HCT116 (cell line): ENCODE measurements around the gene HERC2. TPM values are rescaled to one million over a fixed set of nuclear protein-coding genes. Genes with fewer than 3 reads are reported as not detected.

Experiments
- ATAC-seq: fragments of 200-7000 bp; cut with Tn5 transposase; 2 replicates; pipeline ENCODE4 v1.9.1; 2020; ENCODE audit warnings: mild to moderate bottlenecking, moderate library complexity
- BruUV-seq: library from RNA; stranded (reverse); fragments of 400-500 nt; replicated peaks from 2 replicates; lab custom pipeline; 2021; lab: Mats Ljungman, UMichigan
- CTCF ChIA-PET: fragments of 300-600 bp; sonication (Branson Sonifier 250); formaldehyde crosslinking; loops from one replicate; lab custom pipeline; 2021; ENCODE audit warnings: antibody characterized with exemption; lab: Charles Lee
- POLR2A ChIA-PET: fragments of 300-600, 350-600 bp; sonication (Branson Sonifier 250); formaldehyde crosslinking; loops from one replicate; lab custom pipeline; 2021; ENCODE audit warnings: antibody characterized with exemption; lab: Charles Lee
- RAD21 ChIA-PET, 2 experiments: fragments of 300-600 bp; sonication (Branson Sonifier 250); formaldehyde crosslinking; loops; one replicate each; lab custom pipeline; 2023; ENCODE audit warnings: low total read pairs in 2 of 2; ENCODE audit not compliant: uncharacterized antibody in 2 of 2, unreplicated experiment in 2 of 2, low non-redundant PET in 1 of 2; lab: Charles Lee
- DNase-seq: peaks from one replicate; pipeline ENCODE4 v3.0.0-alpha.2; 2010; ENCODE audit warnings: low read depth, low spot score
- H2AFZ ChIP-seq: fragments of 200-600 bp; shearing (Covaris generic), sonication (generic); 2 replicates; pipeline ENCODE4 v1.6.1; 2017; ENCODE audit warnings: low read depth, mixed run types, mixed read lengths, antibody characterized with exemption, low read length; ENCODE audit not compliant: poor library complexity, severe bottlenecking
- H3K27ac ChIP-seq: 2 replicates; pipeline ENCODE4 v1.5.1; 2012; ENCODE audit warnings: low read depth, low read length
- H3K27me3 ChIP-seq: fragments of 200-600 bp; sonication (generic); 2 replicates; pipeline ENCODE4 v1.6.1; 2016; ENCODE audit warnings: mixed run types, low read length, mixed read lengths; ENCODE audit not compliant: insufficient read depth
- H3K36me3 ChIP-seq, 2 experiments: fragments of 200-500 bp in 1 of 2; fragments of 200-600 bp in 1 of 2; sonication (Bioruptor generic) in 1 of 2; sonication (generic) in 1 of 2; 2 replicates each; pipeline versions ENCODE4 v1.5.1 to v1.6.1; 2014 to 2016; ENCODE audit warnings: low read length in 2 of 2, inconsistent platforms in 1 of 2, mixed read lengths in 1 of 2, mixed run types in 1 of 2; ENCODE audit not compliant: insufficient read depth in 2 of 2, control insufficient read depth in 1 of 2
- H3K4me1 ChIP-seq, 2 experiments: fragments of 200-600 bp in 1 of 2; sonication (generic) in 1 of 2; 2 replicates each; pipeline versions ENCODE4 v1.5.1 to v1.6.1; 2012 to 2017; ENCODE audit warnings: low read length in 2 of 2, inconsistent platforms in 1 of 2, mild to moderate bottlenecking in 1 of 2, mixed read lengths in 1 of 2, mixed run types in 1 of 2, moderate library complexity in 1 of 2; ENCODE audit not compliant: insufficient read depth in 2 of 2, control insufficient read depth in 1 of 2
- H3K4me2 ChIP-seq: fragments of 200-600 bp; sonication (generic); 2 replicates; pipeline ENCODE4 v1.6.1; 2017; ENCODE audit warnings: mixed run types, low read length, mixed read lengths
- H3K4me3 ChIP-seq, 2 experiments: fragments of 200-600 bp in 1 of 2; sonication (generic) in 1 of 2; replicated peaks in 1 of 2; 2 replicates each; pipeline ENCODE4 v1.5.1; 2011 to 2016; ENCODE audit warnings: low read length in 2 of 2, control low read depth in 1 of 2, low read depth in 1 of 2, mild to moderate bottlenecking in 1 of 2, mixed read lengths in 1 of 2, mixed run types in 1 of 2
- H3K79me2 ChIP-seq: fragments of 200-600 bp; sonication (generic); 2 replicates; pipeline ENCODE4 v1.6.1; 2017; ENCODE audit warnings: mild to moderate bottlenecking, mixed run types, low read length, moderate library complexity, mixed read lengths; ENCODE audit not compliant: insufficient read depth
- H3K9ac ChIP-seq: fragments of 200-600 bp; sonication (generic); 2 replicates; pipeline ENCODE4 v1.6.1; 2016; ENCODE audit warnings: low read length, mixed read lengths
- H3K9me2 ChIP-seq: fragments of 200-600 bp; sonication (generic), shearing (Covaris generic); 2 replicates; pipeline ENCODE4 v1.6.1; 2017; ENCODE audit warnings: mixed run types, mild to moderate bottlenecking, moderate library complexity; ENCODE audit not compliant: insufficient read depth
- H3K9me3 ChIP-seq, 2 experiments: fragments of 200-500 bp in 1 of 2; fragments of 200-600 bp in 1 of 2; sonication (Bioruptor generic) in 1 of 2; sonication (generic) in 1 of 2; 2 replicates each; pipeline ENCODE4 v1.6.1; 2014 to 2017; ENCODE audit warnings: low read length in 2 of 2, mixed read lengths in 2 of 2, inconsistent platforms in 1 of 2, low read depth in 1 of 2, mild to moderate bottlenecking in 1 of 2, mixed run types in 1 of 2, moderate library complexity in 1 of 2; ENCODE audit not compliant: control insufficient read depth in 1 of 2, insufficient read depth in 1 of 2
- H4K20me1 ChIP-seq: fragments of 200-600 bp; sonication (generic), shearing (Covaris generic); 2 replicates; pipeline ENCODE4 v1.6.1; 2017; ENCODE audit warnings: mixed run types, mild to moderate bottlenecking, moderate library complexity; ENCODE audit not compliant: insufficient read depth
- CBX3 ChIP-seq: IDR thresholded peaks from 2 replicates; pipeline ENCODE4 v1.6.1; 2012; ENCODE audit warnings: low read depth
- EGR1 ChIP-seq: IDR thresholded peaks from 2 replicates; pipeline ENCODE4 v1.6.1; 2012; ENCODE audit warnings: low read depth
- EZH2phosphoT487 ChIP-seq: fragments of 200-600 bp; IDR thresholded peaks from 2 replicates; pipeline ENCODE4 v1.6.1; 2018; ENCODE audit warnings: antibody characterized with exemption, borderline replicate concordance
- JUND ChIP-seq: IDR thresholded peaks from 2 replicates; pipeline ENCODE4 v1.6.1; 2012
- POLR2AphosphoS5 ChIP-seq: IDR thresholded peaks from 2 replicates; pipeline ENCODE4 v1.6.1; 2011; ENCODE audit warnings: mild to moderate bottlenecking, low read depth, low read length, moderate library complexity
- RAD21 ChIP-seq: IDR thresholded peaks from 2 replicates; pipeline ENCODE4 v1.6.1; 2012; ENCODE audit warnings: low read depth, mild to moderate bottlenecking
- SP1 ChIP-seq: IDR thresholded peaks from 2 replicates; pipeline ENCODE4 v1.6.1; 2012; ENCODE audit warnings: low read depth
- TCF7L2 ChIP-seq: IDR thresholded peaks from 2 replicates; pipeline ENCODE4 v1.7.0; 2011; ENCODE audit warnings: borderline replicate concordance, inconsistent platforms; ENCODE audit not compliant: insufficient read depth, insufficient read length; ENCODE audit errors: extremely low read depth
- ZBTB33 ChIP-seq: IDR thresholded peaks from 2 replicates; pipeline ENCODE4 v1.6.1; 2011; ENCODE audit warnings: mild to moderate bottlenecking, low read length, moderate library complexity; ENCODE audit not compliant: insufficient replicate concordance; ENCODE audit errors: extremely low read depth
- intact Hi-C: fragments of 100-400 bp; cut with micrococcal nuclease; formaldehyde crosslinking; loops from 2 replicates; pipeline ENCODE4 v1.10.0; 2022
- total RNA-seq: library from RNA; stranded (reverse); gene quantifications from one replicate; pipeline ENCODE4 v1.2.1, GENCODE V29; 2021; ENCODE audit not compliant: unreplicated experiment

HERC2 gene
- total RNA-seq, 1 experiment from 2014 or later: 55.5 TPM

DNA sequence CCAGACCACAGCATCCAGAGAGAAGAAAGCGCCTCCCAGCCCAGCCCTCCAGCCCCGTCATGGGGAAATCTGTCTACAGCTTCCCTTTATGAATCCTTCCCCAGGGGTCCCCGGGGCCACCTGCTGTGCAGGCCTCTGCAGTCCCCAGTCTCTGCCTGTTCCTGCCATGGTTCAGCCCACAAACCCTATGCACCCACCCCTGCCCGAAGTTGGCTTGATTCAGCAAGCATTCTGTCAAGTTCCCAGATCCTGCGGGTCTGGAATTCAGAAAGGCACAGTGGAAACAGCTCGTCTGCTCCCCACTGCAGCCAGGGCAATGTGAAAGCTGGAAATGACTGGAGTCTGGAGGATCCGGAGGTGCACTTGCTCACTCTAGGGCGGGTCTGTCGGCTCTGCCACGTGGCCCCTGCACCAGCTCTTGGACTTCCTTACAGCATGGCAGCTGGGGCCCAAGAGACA lies 220.0 kb downstream of the HERC2 start (continued):
- no peak for TF ChIP-seq EZH2phosphoT487

- intact Hi-C loops: no loop called here
Observed at GRCh38 chr15:28101201-28101600, 220.8 kb downstream of the HERC2 start.

More at GRCh38 chr15:28101201-28101600, 220.8 kb downstream of the HERC2 start:
- Histone ChIP-seq H3K9ac (no peak overlapping the region), H3K9me3 (no peaks in the 10 kb centered on the region), H2AFZ (no peak overlapping the region), H3K4me1 (peaks cover 0 to under 1% of the 10 kb centered on the region in 2 experiments; a peak in 1 of 4 replicates), H3K9me2 (no peaks in the 10 kb centered on the region), H3K27me3 (no peaks in the 10 kb centered on the region), H3K4me2 (no peak overlapping the region), H3K79me2 (no peaks in the 10 kb centered on the region), H3K4me3 (no peak overlapping the region), H4K20me1 (no peaks in the 10 kb centered on the region), H3K27ac (no peak overlapping the region), H3K36me3 (no peaks in the 10 kb centered on the region)
- ATAC-seq (no peak), DNase-seq (no peak)
- ChIA-PET RAD21 (no interaction called here), POLR2A (no interaction called here), CTCF (no interaction called here)
- TF ChIP-seq ZBTB33: no peak
- TF ChIP-seq POLR2AphosphoS5: no peak
- no peak for TF ChIP-seq TCF7L2
- no peak for TF ChIP-seq JUND
- no peak for TF ChIP-seq CBX3
- TF ChIP-seq EGR1: no peak
- no peak for TF ChIP-seq RAD21
- TF ChIP-seq SP1: no peak
- BruUV-seq: no TSS peak
